Measurements from ENCODE around the gene C22orf23.

- TF ChIP-seq CTCF (conservative IDR thresholded peaks at IDR 0.05) (no peak), EZH2 (IDR thresholded peaks at IDR 0.05; ENCODE audit: low read depth) (no peak)
Observed at GRCh38 chr22:37909766-37910165, 43.6 kb downstream of the C22orf23 start.
